Panc1 (cell line): ENCODE measurements around the gene ZFP30. TPM values are rescaled to one million over a fixed set of nuclear protein-coding genes. Genes with fewer than 3 reads are reported as not detected.

Experiments used
- ATAC-seq: fragments of 200-7000 bp; cut with Tn5 transposase; 2 replicates; pipeline ENCODE4 v1.9.1; 2020; ENCODE audit warnings: mild to moderate bottlenecking, moderate library complexity
- BruUV-seq: library from RNA; stranded (reverse); fragments of 400-500 nt; replicated peaks from 2 replicates; lab custom pipeline; 2021; lab: Mats Ljungman, UMichigan
- CTCF ChIA-PET: fragments of 300-600 bp; sonication (Branson Sonifier 250); formaldehyde crosslinking; loops from one replicate; lab custom pipeline; 2022; ENCODE audit warnings: antibody characterized with exemption; lab: Charles Lee
- POLR2A ChIA-PET: fragments of 300-600 bp; sonication (Branson Sonifier 250); formaldehyde crosslinking; loops from one replicate; lab custom pipeline; 2022; ENCODE audit warnings: antibody characterized with exemption; lab: Charles Lee
- DNase-seq: peaks from one replicate; pipeline ENCODE4 v3.0.0-alpha.2; 2010; ENCODE audit warnings: low read depth, low spot score
- H3K27ac ChIP-seq: 2 replicates; pipeline ENCODE4 v1.5.1; 2011; ENCODE audit warnings: mild to moderate bottlenecking, low read length, inconsistent platforms
- H3K27me3 ChIP-seq: fragments of 200-500 bp; sonication (Bioruptor generic); 2 replicates; pipeline ENCODE4 v1.6.0; 2014; ENCODE audit warnings: low read length, inconsistent platforms; ENCODE audit not compliant: control insufficient read depth, insufficient read depth
- H3K36me3 ChIP-seq: fragments of 200-500 bp; sonication (Bioruptor generic); 2 replicates; pipeline ENCODE4 v1.5.1; 2014; ENCODE audit warnings: inconsistent platforms, mild to moderate bottlenecking, low read length, moderate library complexity; ENCODE audit not compliant: control insufficient read depth, insufficient read depth
- H3K4me1 ChIP-seq: 2 replicates; pipeline ENCODE4 v1.5.1; 2011; ENCODE audit warnings: inconsistent platforms, mild to moderate bottlenecking, low read length, moderate library complexity; ENCODE audit not compliant: control insufficient read depth, insufficient read depth
- H3K4me3 ChIP-seq, 2 experiments: 2 replicates each; pipeline ENCODE4 v1.5.1; 2011 to 2012; ENCODE audit warnings: low read depth in 2 of 2, low read length in 2 of 2, mild to moderate bottlenecking in 2 of 2, inconsistent platforms in 1 of 2, moderate library complexity in 1 of 2
- H3K9me3 ChIP-seq: fragments of 200-500 bp; sonication (Bioruptor generic); 2 replicates; pipeline ENCODE4 v1.5.1; 2014; ENCODE audit warnings: low read depth, mild to moderate bottlenecking, inconsistent platforms, low read length, moderate library complexity; ENCODE audit not compliant: control insufficient read depth, insufficient read depth
- CTCF ChIP-seq: fragments of 450-650 bp; IDR thresholded peaks from 2 replicates; pipeline ENCODE4 v1.5.1; 2017; ENCODE audit warnings: mild to moderate bottlenecking
- POLR2AphosphoS5 ChIP-seq: IDR thresholded peaks from 2 replicates; pipeline ENCODE4 v1.6.1; 2012; ENCODE audit warnings: mild to moderate bottlenecking, low read depth, low read length, moderate library complexity
- REST ChIP-seq, 2 experiments: IDR thresholded peaks; 2 replicates each; pipeline ENCODE4 v1.6.1; 2011 to 2012; ENCODE audit warnings: low read depth in 2 of 2, control low read depth in 1 of 2, low read length in 1 of 2, mild to moderate bottlenecking in 1 of 2, moderate library complexity in 1 of 2; ENCODE audit not compliant: insufficient read depth in 1 of 2
- SIN3A ChIP-seq: IDR thresholded peaks from 2 replicates; pipeline ENCODE4 v1.6.1; 2012; ENCODE audit warnings: low read depth, mild to moderate bottlenecking, low read length, moderate library complexity, borderline replicate concordance; ENCODE audit not compliant: insufficient read depth
- TCF7L2 ChIP-seq: IDR thresholded peaks from 2 replicates; pipeline ENCODE4 v1.6.1; 2011; ENCODE audit warnings: mild to moderate bottlenecking, low read depth, low read length, inconsistent platforms
- in situ Hi-C: cut with HindIII; loops from 2 replicates; pipeline ENCODE4 v1.10.0; 2016; ENCODE audit warnings: low sequenced_read_pairs, low pct_unique_long_range_greater_than_20kb
- intact Hi-C: fragments of 100-400 bp; cut with micrococcal nuclease; formaldehyde crosslinking; loops from one replicate; pipeline ENCODE4 v1.10.0; 2022; ENCODE audit not compliant: unreplicated experiment
- total RNA-seq: library from RNA; stranded (reverse); gene quantifications from one replicate; pipeline ENCODE4 v1.2.1, GENCODE V29; 2021; ENCODE audit not compliant: unreplicated experiment

ZFP30 gene
- total RNA-seq, 1 experiment from 2014 or later: 22.0 TPM

GRCh38 chr19:37635076-37636056 is 19.9 kb downstream of the ZFP30 start:
- DNase-seq: no peak
- intact Hi-C loops: no loop called here
- in situ Hi-C loops: no loop called here
- peaks cover 8% of the 10 kb centered on the region for H3K36me3 ChIP-seq
- ChIA-PET CTCF (no interaction called here), POLR2A (no interaction called here)
- H3K27me3 ChIP-seq: no peaks in the 10 kb centered on the region
- H3K4me3 ChIP-seq: no peak overlapping the region
- H3K4me1 ChIP-seq: no peaks in the 10 kb centered on the region
- no peak for ATAC-seq
- TSS peak; percentile 13 for BruUV-seq
- peaks cover 87% of the 10 kb centered on the region for H3K9me3 ChIP-seq
- H3K27ac ChIP-seq: no peak overlapping the region
- TF ChIP-seq SIN3A (no peak), POLR2AphosphoS5 (no peak), REST (IDR thresholded peaks at IDR 0.05; ENCODE audit: insufficient read depth in 1 of 2, low read depth in 2 of 2, low read length in 1 of 2) (no peak), CTCF (no peak), TCF7L2 (no peak)

GRCh38 chr19:37594982-37595382 is 60.3 kb downstream of the ZFP30 start:
- TF ChIP-seq SIN3A (peak; percentile 75; the same call in 1 of the 2 replicates), TCF7L2 (no peak)
- H3K27ac ChIP-seq: peak overlapping the region; percentile 25; the same call in 1 of the 2 replicates
- peaks cover 15% of the 10 kb centered on the region; the same call in 1 of the 2 replicates for H3K9me3 ChIP-seq
- ATAC-seq: peak; percentile 68
- ChIA-PET CTCF (no interaction called here), POLR2A (no interaction called here)
- intact Hi-C loops: loop anchor here (1.0 kb wide), 1 partner anchor 32 kb away; no protein-coding TSS in a partner anchor
- BruUV-seq: no TSS peak
- no peak for DNase-seq
- H3K4me1 ChIP-seq: no peaks in the 10 kb centered on the region
- peak overlapping the region; percentile 78 to 96 for H3K4me3 ChIP-seq
- in situ Hi-C loops: no loop called here
- no peaks in the 10 kb centered on the region for H3K27me3 ChIP-seq
- H3K36me3 ChIP-seq: no peaks in the 10 kb centered on the region
